ENCODE results near the gene MAN1C1. TPM values are rescaled to one million over a fixed set of nuclear protein-coding genes. Genes with fewer than 3 reads are reported as not detected.

MAN1C1 gene
- 1 to 10 TPM; 2.2 to 4.3 TPM for total RNA-seq
- polyA plus RNA-seq (2013, experiment 1 of 2) = 8.0 TPM
- polyA plus RNA-seq (2013, experiment 2 of 2) = 6.9 TPM
- long read RNA-seq, experiment 1 = 0 reads
- long read RNA-seq, experiment 2, full-length matches to known transcripts = 2 of 4 reads
- long read RNA-seq, experiment 2, partial matches to known transcripts = 0 of 4 reads
- long read RNA-seq, experiment 2, other reads (novel, unspliced or antisense) = 2 of 4 reads
- long read RNA-seq, experiment 3, partial matches to known transcripts = 3 of 6 reads
- long read RNA-seq, experiment 3, other reads (novel, unspliced or antisense) = 3 of 6 reads
- long read RNA-seq, experiment 4 = 0 reads

- DNase-seq = peak; percentile 98
- no peak within 1 kb of the TSS for H3K9ac ChIP-seq (ENCODE audit: extremely low read depth, low read length, poor library complexity, severe bottlenecking)
- H3K9me3 Mint-ChIP-seq = no peaks in the 10 kb centered on the region
- no peaks in the 10 kb centered on the region for H3K4me1 ChIP-seq (ENCODE audit: control insufficient read depth, insufficient read depth, low read length)
- H3K36me3 Mint-ChIP-seq (ENCODE audit: low read depth) = no peaks in the 10 kb centered on the region
- peaks cover 66% of the 10 kb centered on the region for H3K27me3 ChIP-seq (ENCODE audit: control insufficient read depth, insufficient read depth, low read length, poor library complexity, severe bottlenecking)
- no peak within 1 kb of the TSS for H3K27ac ChIP-seq (ENCODE audit: low read depth, low read length)
- H3K27me3 Mint-ChIP-seq (ENCODE audit: insufficient read depth) = peaks cover 45% of the 10 kb centered on the region
- peaks cover 8% of the 10 kb centered on the region for H3K4me1 Mint-ChIP-seq
- TF ChIP-seq CTCF (conservative IDR thresholded peaks at IDR 0.05) = peak; percentile 83
- peak within 1 kb of the TSS; percentile 55 for H3K4me3 Mint-ChIP-seq
- H3K4me3 ChIP-seq (ENCODE audit: low read length) = peak within 1 kb of the TSS; percentile 75
- no peaks in the 10 kb centered on the region for H3K36me3 ChIP-seq (ENCODE audit: control insufficient read depth, insufficient read depth, low read length)
- 0% methylated on average over 8 to 116 of the region's 116 CpGs for WGBS, 2 experiments (ENCODE audit: insufficient coverage in 1 of 2, insufficient read length in 1 of 2)
- H3K27ac Mint-ChIP-seq = no peak within 1 kb of the TSS
- H3K9me3 ChIP-seq (ENCODE audit: control insufficient read depth, low read length) = no peaks in the 10 kb centered on the region
These were observed at the start of gene MAN1C1 for GRCh38 chr1:25616095-25616986. TSS of gene MAN1C1 (plus strand) at chr1:25616791. CDS start at chr1:25617798, 1,007 bp downstream.

- no peaks in the 10 kb centered on the region for H3K9me3 Mint-ChIP-seq
- WGBS, 2 experiments (ENCODE audit: insufficient coverage in 1 of 2, insufficient read length in 1 of 2) = 72 to 89% methylated on average over 2 to 10 of the region's 10 CpGs
- H3K4me3 ChIP-seq (ENCODE audit: low read length) = no peak overlapping the region
- H3K9me3 ChIP-seq (ENCODE audit: control insufficient read depth, low read length) = no peaks in the 10 kb centered on the region
- H3K4me3 Mint-ChIP-seq = no peak overlapping the region
- no peaks in the 10 kb centered on the region for H3K4me1 ChIP-seq (ENCODE audit: control insufficient read depth, insufficient read depth, low read length)
- no peak for DNase-seq
- peak overlapping the region; percentile 83 for H3K27ac ChIP-seq (ENCODE audit: low read depth, low read length)
- no peaks in the 10 kb centered on the region for H3K36me3 Mint-ChIP-seq (ENCODE audit: low read depth)
- H3K27me3 Mint-ChIP-seq (ENCODE audit: insufficient read depth) = peaks cover 2% of the 10 kb centered on the region
- H3K27ac Mint-ChIP-seq = peak overlapping the region; percentile 60
- H3K36me3 ChIP-seq (ENCODE audit: control insufficient read depth, insufficient read depth, low read length) = no peaks in the 10 kb centered on the region
- peaks cover 15% of the 10 kb centered on the region for H3K4me1 Mint-ChIP-seq
- no peak for TF ChIP-seq CTCF (conservative IDR thresholded peaks at IDR 0.05)
- H3K9ac ChIP-seq (ENCODE audit: extremely low read depth, low read length, poor library complexity, severe bottlenecking) = no peak overlapping the region
- no peaks in the 10 kb centered on the region for H3K27me3 ChIP-seq (ENCODE audit: control insufficient read depth, insufficient read depth, low read length, poor library complexity, severe bottlenecking)
These were observed 48.9 kb upstream of the MAN1C1 start for GRCh38 chr1:25567710-25568089.

GRCh38 chr1:25568090-25568833 is 48.3 kb upstream of the MAN1C1 start:
- WGBS, 2 experiments (ENCODE audit: insufficient coverage in 1 of 2, insufficient read length in 1 of 2) = 73 to 74% methylated on average over 18 to 21 of the region's 21 CpGs
- Histone ChIP-seq H3K27me3 (ENCODE audit: control insufficient read depth, insufficient read depth, low read length, poor library complexity, severe bottlenecking) (no peaks in the 10 kb centered on the region), H3K9me3 (ENCODE audit: control insufficient read depth, low read length) (no peaks in the 10 kb centered on the region), H3K4me3 (ENCODE audit: low read length) (no peak overlapping the region), H3K27ac (ENCODE audit: low read depth, low read length) (peak overlapping the region; percentile 83), H3K36me3 (ENCODE audit: control insufficient read depth, insufficient read depth, low read length) (no peaks in the 10 kb centered on the region), H3K4me1 (ENCODE audit: control insufficient read depth, insufficient read depth, low read length) (no peaks in the 10 kb centered on the region), H3K9ac (ENCODE audit: extremely low read depth, low read length, poor library complexity, severe bottlenecking) (no peak overlapping the region)
- peak; percentile 55 for TF ChIP-seq CTCF (conservative IDR thresholded peaks at IDR 0.05)
- Mint-ChIP-seq H3K4me3 (no peak overlapping the region), H3K27ac (peak overlapping the region; percentile 83), H3K27me3 (ENCODE audit: insufficient read depth) (peaks cover 3% of the 10 kb centered on the region), H3K9me3 (no peaks in the 10 kb centered on the region), H3K36me3 (ENCODE audit: low read depth) (no peaks in the 10 kb centered on the region), H3K4me1 (peaks cover 15% of the 10 kb centered on the region)
- DNase-seq = peak; percentile 88
